H9 (cell line): ENCODE data around the gene RASA3. TPM values are rescaled to one million over a fixed set of nuclear protein-coding genes. Genes with fewer than 3 reads are reported as not detected.

Experiments
- DNase-seq: peaks from one replicate; pipeline ENCODE4 v3.0.0-alpha.2; 2017
- H2AFZ ChIP-seq: one replicate; pipeline ENCODE4 v1.6.1; 2013; ENCODE audit warnings: mild to moderate bottlenecking, low read length, control low read depth, moderate library complexity
- H2AK5ac ChIP-seq: 2 replicates; pipeline ENCODE4 v1.6.1; 2013; ENCODE audit warnings: low read length, control low read depth, mixed read lengths; ENCODE audit not compliant: insufficient read length
- H2BK120ac ChIP-seq: one replicate; pipeline ENCODE4 v1.6.1; 2013; ENCODE audit warnings: low read depth, mild to moderate bottlenecking, low read length, control low read depth, inconsistent platforms; ENCODE audit not compliant: poor library complexity, severe bottlenecking
- H2BK12ac ChIP-seq: 2 replicates; pipeline ENCODE4 v1.6.1; 2013; ENCODE audit warnings: low read length, control low read depth, mixed read lengths, low read depth; ENCODE audit not compliant: insufficient read length
- H2BK15ac ChIP-seq: 2 replicates; pipeline ENCODE4 v1.6.1; 2013; ENCODE audit warnings: low read depth, low read length, control low read depth
- H2BK20ac ChIP-seq: one replicate; pipeline ENCODE4 v1.6.1; 2013; ENCODE audit warnings: low read depth, mild to moderate bottlenecking, low read length, control low read depth, inconsistent platforms; ENCODE audit not compliant: poor library complexity, severe bottlenecking
- H2BK5ac ChIP-seq: 2 replicates; pipeline ENCODE4 v1.6.1; 2013; ENCODE audit warnings: low read length, control low read depth, mixed read lengths; ENCODE audit not compliant: insufficient read length
- H3K14ac ChIP-seq: 2 replicates; pipeline ENCODE4 v1.6.1; 2013; ENCODE audit warnings: low read length, control low read depth; ENCODE audit not compliant: insufficient read depth
- H3K18ac ChIP-seq: 2 replicates; pipeline ENCODE4 v1.6.1; 2013; ENCODE audit warnings: low read depth, mild to moderate bottlenecking, mixed read lengths, low read length, control low read depth; ENCODE audit not compliant: insufficient read length
- H3K23ac ChIP-seq: 2 replicates; pipeline ENCODE4 v1.6.1; 2013; ENCODE audit warnings: low read length, control low read depth, mixed read lengths, low read depth; ENCODE audit not compliant: insufficient read length
- H3K23me2 ChIP-seq: 2 replicates; pipeline ENCODE4 v1.6.1; 2013; ENCODE audit warnings: low read depth, mild to moderate bottlenecking, mixed read lengths, low read length, control low read depth; ENCODE audit not compliant: insufficient read length, poor library complexity, severe bottlenecking
- H3K27ac ChIP-seq: 2 replicates; pipeline ENCODE4 v1.5.1; 2013; ENCODE audit warnings: low read length, control low read depth, mixed read lengths, low read depth; ENCODE audit not compliant: insufficient read length
- H3K27me3 ChIP-seq: 2 replicates; pipeline ENCODE4 v1.6.1; 2013; ENCODE audit warnings: low read length, control low read depth, inconsistent platforms; ENCODE audit not compliant: insufficient read depth
- H3K4ac ChIP-seq: 2 replicates; pipeline ENCODE4 v1.6.1; 2013; ENCODE audit warnings: low read depth, mild to moderate bottlenecking, control low read depth, inconsistent platforms, low read length, moderate library complexity
- H3K4me1 ChIP-seq: 2 replicates; pipeline ENCODE4 v1.6.1; 2013; ENCODE audit warnings: low read length, control low read depth, inconsistent platforms; ENCODE audit not compliant: insufficient read depth
- H3K4me2 ChIP-seq: 2 replicates; pipeline ENCODE4 v1.6.1; 2013; ENCODE audit warnings: low read length, control low read depth, mixed read lengths; ENCODE audit not compliant: insufficient read length, insufficient read depth
- H3K56ac ChIP-seq: 2 replicates; pipeline ENCODE4 v1.6.1; 2013; ENCODE audit warnings: low read depth, mild to moderate bottlenecking, mixed read lengths, low read length, control low read depth; ENCODE audit not compliant: insufficient read length
- H3K79me1 ChIP-seq: 2 replicates; pipeline ENCODE4 v1.6.1; 2013; ENCODE audit warnings: low read depth, mild to moderate bottlenecking, moderate library complexity, low read length, control low read depth, inconsistent platforms; ENCODE audit not compliant: insufficient read depth, poor library complexity, severe bottlenecking
- H3K79me2 ChIP-seq: 2 replicates; pipeline ENCODE4 v1.6.1; 2013; ENCODE audit warnings: low read length, control low read depth, inconsistent platforms; ENCODE audit not compliant: insufficient read depth
- H3K9ac ChIP-seq: 2 replicates; pipeline ENCODE4 v1.6.1; 2013; ENCODE audit warnings: low read length, control low read depth, mixed read lengths; ENCODE audit not compliant: insufficient read length; ENCODE audit errors: extremely low read depth
- H3K9me3 ChIP-seq: one replicate; pipeline ENCODE4 v1.6.1; 2013; ENCODE audit warnings: low read depth, low read length, inconsistent platforms; ENCODE audit not compliant: control insufficient read depth
- H3T11ph ChIP-seq: one replicate; pipeline ENCODE4 v1.6.1; 2013; ENCODE audit warnings: mild to moderate bottlenecking, low read length, control low read depth, inconsistent platforms
- H4K20me1 ChIP-seq: one replicate; pipeline ENCODE4 v1.6.1; 2013; ENCODE audit not compliant: control insufficient read depth, insufficient read length, insufficient read depth
- H4K5ac ChIP-seq: 2 replicates; pipeline ENCODE4 v1.6.1; 2013; ENCODE audit warnings: low read depth, mild to moderate bottlenecking, mixed read lengths, low read length, control low read depth; ENCODE audit not compliant: insufficient read length
- H4K8ac ChIP-seq: replicated peaks from 2 replicates; pipeline ENCODE4 v1.6.1; 2013; ENCODE audit warnings: low read length, control low read depth, mixed read lengths, low read depth; ENCODE audit not compliant: insufficient read length
- H4K91ac ChIP-seq: 2 replicates; pipeline ENCODE4 v1.6.1; 2013; ENCODE audit warnings: low read depth, mild to moderate bottlenecking, moderate library complexity, mixed read lengths, low read length, control low read depth; ENCODE audit not compliant: insufficient read length
- H3K27ac Mint-ChIP-seq, 3 experiments: 2 replicates in 2 of 3; 3 replicates in 1 of 3; pipeline ENCODE4 v1.8.0; 2020 to 2021; ENCODE audit warnings: mixed read lengths in 3 of 3, mild to moderate bottlenecking in 1 of 3, moderate library complexity in 1 of 3
- H3K27me3 Mint-ChIP-seq: 2 replicates; pipeline ENCODE4 v1.8.0; 2021; ENCODE audit warnings: low read depth, mild to moderate bottlenecking, moderate library complexity, mixed read lengths
- H3K36me3 Mint-ChIP-seq, 3 experiments: 2 replicates in 2 of 3; 3 replicates in 1 of 3; pipeline ENCODE4 v1.8.0; 2020 to 2021; ENCODE audit warnings: low read depth in 3 of 3, mixed read lengths in 3 of 3; ENCODE audit not compliant: insufficient read depth in 1 of 3
- H3K4me1 Mint-ChIP-seq, 2 experiments: 2 replicates each; pipeline ENCODE4 v1.8.0; 2020; ENCODE audit warnings: mixed read lengths in 2 of 2
- H3K4me3 Mint-ChIP-seq, 2 experiments: 2 replicates in 1 of 2; 3 replicates in 1 of 2; pipeline ENCODE4 v1.8.0; 2020 to 2021; ENCODE audit warnings: mild to moderate bottlenecking in 2 of 2, mixed read lengths in 2 of 2, moderate library complexity in 1 of 2
- H3K9me3 Mint-ChIP-seq, 2 experiments: 2 replicates in 1 of 2; 3 replicates in 1 of 2; pipeline ENCODE4 v1.8.0; 2020; ENCODE audit warnings: mild to moderate bottlenecking in 2 of 2, mixed read lengths in 2 of 2, moderate library complexity in 1 of 2
- WGBS: extraction: QIAGEN DNeasy Blood & Tissue Kit; methylation state at CpG from one replicate; pipeline ENCODE4 v1.1.7; 2013; ENCODE audit warnings: missing lambda C conversion rate, low lambda C conversion rate, mixed read lengths; ENCODE audit not compliant: insufficient read length; ENCODE audit errors: extremely low coverage; 5-methylcytosine and 5-hydroxymethylcytosine counted together
- total RNA-seq: library from RNA; stranded (reverse); gene quantifications from 2 replicates; pipeline ENCODE4 v1.2.1, GENCODE V29; 2021
- TF ChIP-seq, protein P1 (sequence below): fragments of 200-600 bp; sonication (generic); conservative IDR thresholded peaks from 3 replicates; pipeline ENCODE4 v1.8.0; 2021; ENCODE audit warnings: antibody characterized with exemption, mild to moderate bottlenecking

The RASA3 gene
- total RNA-seq, 1 experiment from 2014 or later = 12.3 TPM

DNA sequence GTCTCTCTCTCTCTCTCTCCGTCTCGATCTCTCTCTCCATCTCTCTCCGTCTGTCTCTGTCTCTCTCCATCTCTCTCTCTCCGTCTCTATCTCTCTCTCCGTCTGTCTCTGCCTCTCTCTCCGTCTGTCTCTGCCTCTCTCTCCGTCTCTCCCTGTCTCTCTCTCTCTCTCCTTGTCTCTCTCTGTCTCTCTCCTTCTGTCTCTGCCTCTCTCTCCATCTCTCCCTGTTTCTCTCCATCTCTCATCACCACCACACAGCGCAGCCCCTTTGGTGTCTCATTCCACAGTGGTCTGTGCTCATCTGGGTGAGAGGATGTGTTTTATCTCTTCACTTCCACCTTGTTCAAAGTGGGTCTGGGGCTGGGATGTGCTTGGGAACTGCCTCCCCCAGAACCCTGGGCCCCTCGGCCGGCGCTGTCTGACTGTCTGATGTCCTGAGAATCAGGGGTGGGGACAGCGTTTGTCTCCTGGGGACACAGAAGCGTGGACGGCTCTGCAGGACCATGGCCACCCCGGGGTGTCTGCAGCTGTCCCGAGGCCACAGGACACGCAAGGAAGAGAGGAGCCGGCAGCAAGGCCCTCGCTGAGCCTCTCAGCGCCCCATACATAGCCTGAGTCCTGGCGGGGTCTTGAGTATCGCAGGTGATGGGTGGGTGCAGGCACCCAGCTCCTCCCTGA, 118.3 kb downstream of the RASA3 start:
- no peak for DNase-seq
- no peaks in the 10 kb centered on the region for H3K27me3 ChIP-seq
- H3K23ac ChIP-seq = no peak overlapping the region
- no peaks in the 10 kb centered on the region for H4K20me1 ChIP-seq
- H3K9me3 ChIP-seq = no peaks in the 10 kb centered on the region
- no peak overlapping the region for H3K18ac ChIP-seq
- no peak overlapping the region for H2BK12ac ChIP-seq
- no peak overlapping the region for H2BK120ac ChIP-seq
- H3K4me3 Mint-ChIP-seq = no peak overlapping the region
- no peaks in the 10 kb centered on the region; a peak in 1 of 4 replicates for H3K4me1 Mint-ChIP-seq
- no peak overlapping the region for H3K14ac ChIP-seq
- no peak overlapping the region for H3K4me2 ChIP-seq
- H4K5ac ChIP-seq = no peak overlapping the region
- no peak overlapping the region for H2BK5ac ChIP-seq
- no peak overlapping the region for H2AK5ac ChIP-seq
- H3K36me3 Mint-ChIP-seq = peaks cover 8 to 10% (median 8%) of the 10 kb centered on the region in 3 experiments
- no peaks in the 10 kb centered on the region for H3K79me2 ChIP-seq
- H3K4me1 ChIP-seq = no peaks in the 10 kb centered on the region
- TF ChIP-seq, protein P1, sequence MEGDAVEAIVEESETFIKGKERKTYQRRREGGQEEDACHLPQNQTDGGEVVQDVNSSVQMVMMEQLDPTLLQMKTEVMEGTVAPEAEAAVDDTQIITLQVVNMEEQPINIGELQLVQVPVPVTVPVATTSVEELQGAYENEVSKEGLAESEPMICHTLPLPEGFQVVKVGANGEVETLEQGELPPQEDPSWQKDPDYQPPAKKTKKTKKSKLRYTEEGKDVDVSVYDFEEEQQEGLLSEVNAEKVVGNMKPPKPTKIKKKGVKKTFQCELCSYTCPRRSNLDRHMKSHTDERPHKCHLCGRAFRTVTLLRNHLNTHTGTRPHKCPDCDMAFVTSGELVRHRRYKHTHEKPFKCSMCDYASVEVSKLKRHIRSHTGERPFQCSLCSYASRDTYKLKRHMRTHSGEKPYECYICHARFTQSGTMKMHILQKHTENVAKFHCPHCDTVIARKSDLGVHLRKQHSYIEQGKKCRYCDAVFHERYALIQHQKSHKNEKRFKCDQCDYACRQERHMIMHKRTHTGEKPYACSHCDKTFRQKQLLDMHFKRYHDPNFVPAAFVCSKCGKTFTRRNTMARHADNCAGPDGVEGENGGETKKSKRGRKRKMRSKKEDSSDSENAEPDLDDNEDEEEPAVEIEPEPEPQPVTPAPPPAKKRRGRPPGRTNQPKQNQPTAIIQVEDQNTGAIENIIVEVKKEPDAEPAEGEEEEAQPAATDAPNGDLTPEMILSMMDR = no peak
- H3K27ac Mint-ChIP-seq = no peak overlapping the region
- H3K27me3 Mint-ChIP-seq = no peaks in the 10 kb centered on the region
- H3K4ac ChIP-seq = no peak overlapping the region
- no peak overlapping the region for H3K56ac ChIP-seq
- H2BK20ac ChIP-seq = no peak overlapping the region
- no peak overlapping the region for H4K91ac ChIP-seq
- no peaks in the 10 kb centered on the region for H3K23me2 ChIP-seq
- H3K27ac ChIP-seq = no peak overlapping the region
- no peak overlapping the region for H2AFZ ChIP-seq
- H4K8ac ChIP-seq = no peak overlapping the region
- H3K9me3 Mint-ChIP-seq = no peaks in the 10 kb centered on the region
- no peak overlapping the region for H3T11ph ChIP-seq
- H3K9ac ChIP-seq = no peak overlapping the region
- WGBS = 100% methylated on average over 3 of the region's 22 CpGs
- no peak overlapping the region for H2BK15ac ChIP-seq
- H3K79me1 ChIP-seq = no peaks in the 10 kb centered on the region
